GM10266 (cell line): ENCODE data around the gene AIFM2.
"Not testable (repeated sequence)": the region's sequence is repeated elsewhere in the genome, so short reads cannot be mapped to it uniquely, and the experiment has no call there.

Experiments
- DNase-seq: peaks from one replicate; pipeline ENCODE4 v3.0.0; 2012; ENCODE audit errors: extremely low spot score
- CTCF ChIP-seq: IDR thresholded peaks from 2 replicates; pipeline ENCODE4 v1.5.1; 2012; ENCODE audit warnings: mild to moderate bottlenecking, low read depth; ENCODE audit not compliant: control insufficient read depth, insufficient read depth; ENCODE audit errors: missing control alignments

The AIFM2 gene

DNA sequence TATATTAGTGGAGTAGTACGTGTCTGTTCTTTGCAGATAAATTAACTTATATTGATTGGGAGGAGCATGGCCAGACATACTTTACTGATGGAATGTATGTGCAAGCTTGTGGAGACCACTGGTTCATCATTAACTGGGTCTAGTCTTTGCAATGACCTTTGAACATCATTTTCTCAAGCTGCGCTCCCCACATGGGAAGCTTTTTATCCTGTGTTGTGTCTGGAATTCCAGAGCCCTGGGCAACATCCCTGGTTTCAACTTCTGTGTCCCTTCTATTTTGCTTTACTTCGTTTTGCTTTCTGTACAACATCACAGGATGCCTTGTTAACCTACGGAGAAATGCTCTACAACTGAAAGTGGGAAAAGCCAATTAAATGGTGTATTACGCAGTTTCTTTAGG lies 41.7 kb downstream of the AIFM2 start:
- DNase-seq = no peak
- TF ChIP-seq CTCF = no peak

- no peak for TF ChIP-seq CTCF
- DNase-seq = no peak
Measured at GRCh38 chr10:70090013-70090412, 42.6 kb downstream of the AIFM2 start.

- no peak for TF ChIP-seq CTCF
- no peak for DNase-seq
Measured at GRCh38 chr10:70088308-70088698, 44.3 kb downstream of the AIFM2 start.

DNA sequence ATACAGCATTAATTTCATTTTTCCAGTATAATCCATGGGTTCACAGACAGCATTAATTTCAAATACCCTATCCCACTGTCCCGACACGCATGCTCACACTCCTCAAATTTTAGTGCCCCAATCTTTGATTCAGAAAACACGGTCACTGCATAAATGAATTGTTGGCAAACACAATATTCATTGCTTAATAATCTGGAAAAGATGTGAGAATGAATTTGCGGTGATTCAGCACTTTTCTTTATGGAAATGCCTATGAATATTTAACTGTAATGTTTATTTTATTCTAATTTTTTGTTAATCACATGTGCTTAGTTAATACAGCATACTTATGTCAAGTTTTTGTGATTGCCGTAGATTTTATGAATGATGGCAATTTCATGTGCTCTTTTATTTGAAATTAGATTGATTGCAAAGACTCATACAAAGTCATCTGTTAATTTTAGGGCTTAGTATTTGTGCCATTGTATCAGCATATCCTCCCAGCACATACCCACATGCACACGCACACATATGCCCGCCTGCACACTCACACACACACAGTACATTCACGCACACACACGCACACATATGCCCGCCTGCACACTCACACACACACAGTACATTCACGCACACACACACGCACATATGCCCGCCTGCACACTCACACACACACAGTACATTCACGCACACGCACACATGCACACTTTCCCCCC lies 44.9 kb downstream of the AIFM2 start:
- no peak for DNase-seq
- no peak for TF ChIP-seq CTCF

GRCh38 chr10:70085975-70086613 lies 46.5 kb downstream of the AIFM2 start:
- no peak for TF ChIP-seq CTCF
- no peak for DNase-seq

GRCh38 chr10:70084189-70084588 lies 48.4 kb downstream of the AIFM2 start:
- TF ChIP-seq CTCF = no peak
- no peak for DNase-seq

- not testable (repeated sequence) for DNase-seq
Measured at GRCh38 chr10:70080789-70081188, 51.8 kb downstream of the AIFM2 start.
